HG03457 (cell line): ENCODE data around the gene N4BP2L2.

Experiments used
- ATAC-seq: cut with Tn5 transposase; IDR thresholded peaks from one replicate; pipeline ENCODE4 v1.9.1; 2021; ENCODE audit warnings: moderate number of reproducible peaks; ENCODE audit not compliant: unreplicated experiment

The N4BP2L2 gene

GRCh38 chr13:32426990-32427851, 111.4 kb downstream of the N4BP2L2 start:
- ATAC-seq, result peak; percentile 15

- peak; percentile 33 for ATAC-seq
These were observed 112.2 kb downstream of the N4BP2L2 start for GRCh38 chr13:32426191-32426989.

- ATAC-seq, result no peak
These were observed 113.4 kb downstream of the N4BP2L2 start for GRCh38 chr13:32425158-32425557.

DNA sequence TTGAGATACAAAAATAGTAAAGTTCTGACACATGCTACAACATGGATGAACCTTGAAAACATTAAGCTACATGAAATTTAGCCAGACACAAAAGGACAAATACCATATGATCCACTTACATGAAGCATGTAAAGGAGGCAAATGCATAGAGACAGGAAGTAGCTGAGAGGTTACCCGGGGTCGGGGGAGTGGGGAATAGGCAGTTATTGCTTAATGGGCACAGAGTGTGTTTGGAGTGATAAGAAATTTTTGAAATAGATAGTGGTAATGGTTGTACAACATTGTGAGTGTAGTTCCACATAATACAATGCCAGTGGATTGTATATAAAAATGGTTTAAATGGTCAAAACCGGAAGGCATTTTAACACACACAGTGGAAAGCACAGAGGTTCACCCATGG, 115.0 kb downstream of the N4BP2L2 start:
- no peak for ATAC-seq

- ATAC-seq, result no peak
These were observed 118.7 kb downstream of the N4BP2L2 start for GRCh38 chr13:32419862-32420261.

DNA sequence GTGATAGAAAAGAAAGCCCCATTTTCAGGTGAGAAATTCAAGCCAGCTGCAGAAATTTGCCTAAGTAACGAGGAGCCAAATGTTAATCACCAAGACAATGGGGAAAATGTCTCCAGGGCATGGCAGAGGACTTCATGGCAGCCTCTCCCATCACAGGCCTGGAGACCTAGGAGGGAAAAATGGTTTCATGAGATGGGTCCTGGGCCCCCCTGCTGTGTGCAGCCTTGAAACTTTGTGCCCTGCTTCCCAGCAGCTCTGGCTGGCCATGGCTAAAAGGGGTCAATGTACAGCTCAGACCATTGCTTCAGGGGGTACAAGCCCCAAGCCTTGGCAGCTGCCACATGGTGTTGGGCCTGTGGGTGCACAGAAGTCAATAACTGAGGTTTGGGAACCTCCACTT, 120.6 kb downstream of the N4BP2L2 start:
- ATAC-seq, result no peak

DNA sequence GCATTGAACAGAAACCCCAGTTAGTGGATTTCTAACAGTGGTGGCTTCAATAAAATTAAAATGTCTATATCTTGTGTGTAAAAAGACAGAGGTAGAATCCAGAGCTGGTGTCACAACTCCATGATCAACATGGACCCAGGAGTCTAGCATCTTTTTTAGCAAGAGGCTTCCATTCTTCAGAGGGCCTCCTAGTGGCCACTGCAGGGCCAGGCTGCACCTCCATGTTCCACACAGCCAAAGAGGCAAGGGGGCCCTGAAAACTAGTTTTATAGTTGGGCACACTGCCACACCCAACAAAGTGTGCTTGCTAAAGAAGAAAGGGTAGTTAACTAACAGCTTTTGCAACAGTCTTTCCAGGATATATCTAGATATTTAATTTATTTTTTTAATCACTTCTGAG, 123.6 kb downstream of the N4BP2L2 start:
- ATAC-seq, result no peak

- no peak for ATAC-seq
These were observed 124.0 kb downstream of the N4BP2L2 start for GRCh38 chr13:32414580-32414979.

- ATAC-seq, result no peak
These were observed 125.3 kb downstream of the N4BP2L2 start for GRCh38 chr13:32413284-32413683.

DNA sequence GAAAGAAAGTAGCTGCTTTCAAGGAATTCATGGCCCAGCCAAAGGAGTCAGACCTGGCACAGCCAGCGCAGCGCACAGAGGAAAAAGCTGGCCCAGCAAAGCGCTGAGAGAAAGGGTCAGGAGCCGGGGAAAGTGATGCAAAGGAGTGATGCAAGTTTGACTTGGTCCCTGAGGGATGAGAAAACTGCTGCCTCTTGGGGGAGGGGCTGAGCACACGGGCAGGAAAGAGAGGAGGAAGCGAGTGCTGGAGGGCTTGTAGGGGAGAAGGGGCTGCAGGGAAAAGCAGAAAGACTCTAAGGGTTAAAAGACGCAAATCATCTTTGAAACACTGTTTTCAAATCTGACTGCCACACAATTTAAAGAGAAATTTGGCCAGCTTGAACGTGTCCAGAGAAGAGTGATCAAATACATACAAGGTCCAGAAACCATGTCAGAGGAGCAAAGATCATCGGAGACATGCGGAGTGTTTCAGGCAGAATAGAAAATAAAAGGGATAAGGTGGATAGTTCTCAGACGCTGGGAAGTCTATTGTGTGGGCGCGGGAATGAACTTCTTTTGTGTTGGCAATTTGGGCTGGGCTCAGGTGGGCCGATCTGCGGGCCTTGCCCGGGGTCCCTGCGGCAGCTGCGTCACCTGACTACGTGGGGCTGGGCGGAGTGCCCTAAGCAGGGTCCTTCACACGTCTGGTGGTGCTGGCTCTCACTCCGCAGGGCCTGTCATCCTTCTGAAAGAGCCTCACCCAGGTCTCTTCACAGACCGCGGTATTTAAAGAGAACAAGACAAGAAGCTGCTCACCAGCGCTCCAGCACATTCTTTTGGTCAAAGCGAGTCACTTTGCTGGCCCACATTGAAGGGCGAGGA, 128.8 kb downstream of the N4BP2L2 start:
- ATAC-seq, result no peak

DNA sequence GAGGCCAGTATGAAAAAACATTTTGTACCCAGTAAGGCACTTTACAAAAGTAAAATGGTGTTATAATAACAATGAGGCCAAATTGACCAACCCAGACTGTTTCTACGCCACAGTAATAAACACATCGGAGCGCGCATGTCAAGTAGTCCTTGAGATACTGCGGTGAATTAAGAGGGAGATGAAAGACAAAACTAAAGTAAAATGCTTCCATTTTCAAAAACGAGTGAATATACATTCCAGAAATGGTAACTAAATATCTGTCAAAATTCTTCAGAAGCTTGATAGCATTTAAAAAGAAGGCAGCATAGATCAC, 129.6 kb downstream of the N4BP2L2 start:
- no peak for ATAC-seq

DNA sequence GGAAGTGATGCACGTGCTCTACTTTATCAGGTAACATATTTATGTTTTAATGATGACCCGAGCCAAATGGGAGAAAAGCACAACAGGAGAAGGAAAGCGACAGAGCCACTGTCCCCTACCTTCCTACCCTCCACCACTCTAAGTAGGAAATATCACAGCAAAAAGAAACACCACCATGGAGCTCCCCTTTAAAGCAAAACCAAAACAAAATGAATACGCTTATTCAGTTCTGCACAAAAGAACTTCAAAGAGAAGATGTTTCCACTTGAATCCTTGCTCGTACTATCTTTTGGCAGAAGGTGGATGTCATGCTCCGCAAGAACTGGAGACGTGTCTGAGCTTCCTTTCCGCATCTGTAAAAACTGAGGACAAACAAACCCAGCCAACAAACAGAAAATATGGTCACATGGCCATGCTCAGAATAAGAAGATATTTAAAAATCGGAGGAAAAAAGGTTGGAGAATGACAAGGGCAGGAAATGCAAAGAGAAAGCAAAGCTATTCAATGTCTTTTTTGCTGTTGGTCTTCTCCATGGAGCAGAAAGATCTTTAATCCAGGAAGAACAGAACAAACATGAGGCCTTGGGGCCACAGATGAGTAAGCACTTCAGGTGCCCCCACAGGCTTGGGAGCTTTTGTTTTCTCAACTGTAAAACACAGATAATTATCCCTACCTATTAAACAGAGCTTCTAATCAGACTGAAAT, 130.1 kb downstream of the N4BP2L2 start:
- no peak for ATAC-seq

- ATAC-seq, result no peak
These were observed 130.7 kb downstream of the N4BP2L2 start for GRCh38 chr13:32407854-32408253.

GRCh38 chr13:32403108-32403507, 135.5 kb downstream of the N4BP2L2 start:
- no peak for ATAC-seq

- no peak for ATAC-seq
These were observed 147.4 kb downstream of the N4BP2L2 start for GRCh38 chr13:32391101-32391619.

GRCh38 chr13:32390484-32390883, 148.1 kb downstream of the N4BP2L2 start:
- ATAC-seq, result no peak

GRCh38 chr13:32390048-32390447, 148.5 kb downstream of the N4BP2L2 start:
- no peak for ATAC-seq

- ATAC-seq, result no peak
These were observed 153.2 kb downstream of the N4BP2L2 start for GRCh38 chr13:32385410-32385809.

DNA sequence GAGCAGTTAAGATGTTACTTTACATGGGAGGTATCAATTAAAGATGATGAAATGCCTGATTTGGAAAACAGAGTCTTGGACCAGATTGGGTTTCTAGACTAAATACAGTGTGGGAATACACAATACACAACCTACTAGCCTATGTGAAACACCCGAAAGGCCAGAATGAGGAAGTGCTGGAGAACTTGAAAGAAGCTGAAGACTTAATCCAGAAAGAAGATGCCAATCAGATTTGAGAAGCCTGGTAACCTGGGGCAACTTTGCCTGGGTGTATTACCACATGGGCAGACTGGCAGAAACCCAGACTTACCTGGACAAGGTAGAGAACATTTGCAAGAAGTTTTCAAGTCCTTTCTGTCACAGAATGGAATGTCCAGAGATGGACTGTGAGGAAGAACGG, 153.9 kb downstream of the N4BP2L2 start:
- ATAC-seq, result no peak

GRCh38 chr13:32383836-32384618, 154.6 kb downstream of the N4BP2L2 start:
- ATAC-seq, result no peak
